DMS 273 (cell line): ENCODE results near the gene ADAMTS18.

ENCODE experiments used
- DNase-seq: peaks from one replicate; lab custom pipeline; 2025; ENCODE audit not compliant: unreplicated experiment; lab: John Stamatoyannopoulos, UW

The ADAMTS18 gene

DNA sequence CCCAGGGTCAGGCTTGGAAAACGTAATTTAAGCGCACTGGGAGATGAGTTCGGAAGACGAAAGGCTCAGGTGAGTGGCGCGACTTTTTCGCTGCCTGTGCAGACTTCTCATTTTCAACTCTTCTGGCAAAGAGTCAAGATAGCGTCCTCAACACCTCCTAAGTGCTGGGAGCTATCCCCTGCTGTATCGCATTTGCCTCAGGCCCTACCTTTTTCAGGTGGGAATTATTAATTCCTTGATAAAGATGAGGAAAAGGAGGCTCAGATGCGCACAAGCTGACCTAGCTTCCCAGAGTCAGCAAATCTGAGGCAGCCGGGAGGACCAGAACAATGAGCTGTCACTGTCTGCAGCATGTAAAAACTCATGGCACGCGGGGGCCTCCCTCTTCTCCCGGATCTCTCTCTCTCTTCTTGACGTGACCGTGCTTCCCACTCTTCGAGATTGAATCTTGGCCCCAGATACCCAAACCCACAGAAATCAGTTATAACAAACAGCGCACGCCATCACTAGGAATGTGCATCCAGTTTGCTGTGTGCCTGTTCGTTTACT, 512 bp upstream of the ADAMTS18 start:
- no peak for DNase-seq

DNA sequence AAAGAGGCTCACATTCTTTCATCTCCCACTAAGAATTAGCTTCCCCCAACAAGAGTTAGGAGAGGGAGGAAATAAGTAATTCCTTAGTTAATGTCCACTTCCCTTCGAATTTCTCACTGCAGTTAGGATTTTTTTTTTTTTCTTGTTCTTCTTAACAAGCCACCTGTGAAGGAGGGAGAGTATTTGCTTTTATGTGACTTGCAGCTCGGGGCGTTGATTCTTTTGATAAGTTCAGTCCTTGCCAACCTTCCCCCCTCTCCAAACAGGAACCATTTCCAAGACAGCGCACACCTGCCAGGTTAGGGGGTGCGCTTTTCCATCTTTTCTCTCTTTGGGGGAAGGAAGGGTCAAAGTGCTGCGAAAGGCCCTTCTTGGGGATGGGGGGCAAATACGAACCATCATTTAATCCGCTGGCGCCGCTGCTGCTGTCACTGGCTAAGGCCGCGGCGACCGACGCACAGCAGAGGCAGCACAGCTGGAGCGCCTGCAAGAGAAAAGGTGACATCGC, 758 bp downstream of the ADAMTS18 start:
- no peak for DNase-seq

DNA sequence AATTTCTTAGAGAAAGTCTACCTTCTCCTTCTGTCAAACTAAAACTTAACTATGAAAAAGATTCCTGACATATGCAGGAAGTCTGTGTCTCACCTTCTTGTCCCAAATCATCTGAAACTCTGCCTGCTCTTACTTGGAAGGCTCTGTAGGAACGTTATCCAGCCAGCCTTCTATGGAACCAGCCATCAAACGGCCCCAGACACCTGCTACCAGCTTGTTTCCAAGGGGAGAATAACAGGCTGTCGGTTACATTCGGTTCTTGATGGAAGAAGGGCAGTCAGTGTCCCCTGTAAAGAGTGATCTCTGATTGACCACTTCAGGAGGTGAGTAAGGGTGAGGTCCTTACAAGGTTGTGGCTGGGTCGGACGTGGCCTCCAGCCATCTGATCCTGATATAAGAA, 1.7 kb downstream of the ADAMTS18 start:
- DNase-seq: no peak

DNA sequence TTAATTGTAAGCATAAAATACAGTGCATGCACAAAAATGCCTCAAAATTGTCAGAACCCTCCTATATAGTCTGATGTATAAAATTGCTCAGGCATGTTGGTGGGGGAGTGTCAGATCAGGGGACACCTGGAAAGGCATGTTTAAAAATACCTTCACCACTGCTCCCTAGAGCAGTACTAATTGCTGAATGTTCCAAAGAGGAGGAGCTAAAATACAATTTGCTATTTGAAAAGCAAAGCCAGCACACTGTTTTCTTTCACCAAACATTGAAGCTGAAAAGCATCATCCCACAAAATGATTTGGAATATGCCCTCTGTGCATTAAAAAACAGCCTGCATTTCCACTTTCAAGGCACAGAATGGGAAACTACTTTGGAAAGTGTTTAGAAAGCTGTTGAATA, 2.6 kb downstream of the ADAMTS18 start:
- DNase-seq: no peak

DNA sequence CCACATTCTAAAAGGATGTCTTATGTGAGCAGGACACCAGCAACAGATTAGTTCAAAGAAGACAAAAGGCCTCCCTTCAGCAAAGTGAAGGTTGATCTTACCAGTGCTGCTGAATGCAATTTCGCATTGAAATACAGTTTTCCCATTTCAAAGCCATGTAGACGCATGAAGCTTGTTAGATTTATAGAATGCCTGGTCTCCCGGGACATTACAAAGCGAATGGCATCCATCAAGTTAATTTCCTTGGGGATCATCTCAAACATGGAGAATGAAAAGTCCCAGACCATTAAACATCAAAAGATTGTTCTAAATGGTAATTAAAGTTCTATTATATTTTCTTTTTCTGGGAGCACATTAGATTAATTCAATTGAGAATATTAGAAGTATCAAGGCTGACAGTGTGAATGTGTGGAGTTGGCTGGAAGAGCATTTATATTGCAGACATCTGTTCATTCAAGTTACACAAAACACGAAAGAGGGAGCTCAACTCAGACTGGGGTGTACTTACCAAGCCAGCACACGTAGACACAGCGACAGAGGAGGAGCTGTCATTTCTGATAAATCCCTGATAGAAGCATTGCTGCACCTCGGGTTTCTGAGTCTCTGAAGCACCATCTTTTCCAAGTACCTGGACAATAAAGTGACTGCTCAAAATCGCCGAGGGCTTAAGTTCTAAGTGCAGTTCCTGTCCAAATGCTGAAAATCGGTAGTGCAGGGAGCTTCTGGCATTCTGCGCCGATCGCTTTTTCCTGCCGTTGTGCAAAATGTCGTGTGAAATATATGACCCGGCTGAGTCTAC, 3.8 kb downstream of the ADAMTS18 start:
- DNase-seq: no peak

DNA sequence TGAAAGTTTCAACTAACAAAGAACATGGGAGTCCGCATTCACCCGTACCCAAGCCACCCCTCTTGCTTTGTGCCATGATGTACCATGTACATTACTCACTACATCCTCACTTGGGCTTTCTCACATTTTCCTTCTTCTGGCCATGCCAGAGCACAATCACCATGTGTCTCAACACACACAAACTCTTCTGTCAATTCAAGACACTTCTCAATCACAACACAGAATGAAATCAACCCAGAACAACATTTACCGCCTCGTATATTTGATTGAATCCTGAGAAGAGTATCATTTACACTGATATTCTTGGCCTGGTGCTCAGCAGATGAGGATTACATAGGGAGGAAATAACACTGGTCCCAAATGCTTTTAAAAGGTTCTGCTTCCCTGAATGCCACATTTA, 4.5 kb downstream of the ADAMTS18 start:
- no peak for DNase-seq

DNA sequence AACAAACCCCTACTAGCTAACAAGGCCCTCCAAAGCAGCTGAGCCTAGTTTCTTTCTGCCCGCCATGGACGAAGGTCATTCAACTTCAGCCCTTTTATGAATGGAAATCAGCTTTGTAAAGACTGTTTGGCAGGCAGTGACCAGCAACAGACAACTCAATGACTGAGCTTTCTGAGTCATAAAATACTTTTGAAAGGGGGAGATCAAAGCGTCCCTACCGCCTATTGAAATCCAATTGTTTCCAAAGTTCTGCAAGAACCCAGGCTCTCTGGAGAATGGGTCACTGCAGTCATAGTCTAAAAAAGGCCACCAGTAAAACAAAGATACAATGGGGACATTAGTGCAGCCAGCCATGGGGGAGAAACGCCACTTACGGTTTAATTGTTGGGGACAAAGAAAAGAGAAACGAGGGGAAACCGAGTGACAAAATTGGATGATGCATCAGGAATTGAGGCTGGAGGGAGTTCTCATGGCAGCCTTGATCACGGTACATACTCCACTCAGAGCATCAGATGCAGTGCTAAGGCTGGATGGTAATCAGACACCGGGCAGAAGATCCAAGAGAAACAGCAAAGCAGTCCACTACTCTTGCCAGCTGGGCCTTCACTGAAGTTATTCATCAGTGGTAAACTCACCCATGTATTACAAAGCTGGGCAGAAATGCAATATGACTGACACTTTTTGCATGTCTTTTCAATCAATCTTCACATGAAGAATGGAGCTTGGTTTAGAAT, 9.8 kb downstream of the ADAMTS18 start:
- DNase-seq: no peak

DNA sequence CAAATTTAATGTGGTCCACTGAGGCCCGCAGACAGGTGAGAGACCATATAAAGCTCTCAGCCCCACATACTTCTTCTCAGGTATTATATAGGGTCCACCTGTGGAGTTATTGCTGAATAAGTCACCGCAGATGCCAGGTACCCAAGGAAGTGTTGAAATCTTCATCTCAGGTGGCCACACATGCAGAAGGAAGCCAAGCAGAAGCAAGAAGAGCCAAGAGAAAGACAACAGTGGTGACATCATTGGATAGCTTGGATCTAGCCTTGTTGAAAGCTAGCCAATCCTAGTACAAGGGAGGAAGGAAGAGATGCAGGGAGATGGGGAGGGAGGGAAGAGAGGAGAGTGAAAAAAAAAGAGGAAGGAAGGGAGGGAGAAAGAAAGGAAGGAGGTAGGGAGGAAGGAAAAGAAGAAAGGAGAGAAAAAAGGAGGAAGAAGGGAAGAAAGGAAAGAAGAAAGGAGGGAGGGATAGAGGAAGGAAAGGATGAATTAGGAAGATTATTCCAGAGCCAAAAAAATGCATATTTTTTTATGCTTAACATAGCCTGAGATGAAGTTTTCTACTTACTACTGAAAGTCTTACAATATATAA, 12.5 kb downstream of the ADAMTS18 start:
- DNase-seq: no peak

DNA sequence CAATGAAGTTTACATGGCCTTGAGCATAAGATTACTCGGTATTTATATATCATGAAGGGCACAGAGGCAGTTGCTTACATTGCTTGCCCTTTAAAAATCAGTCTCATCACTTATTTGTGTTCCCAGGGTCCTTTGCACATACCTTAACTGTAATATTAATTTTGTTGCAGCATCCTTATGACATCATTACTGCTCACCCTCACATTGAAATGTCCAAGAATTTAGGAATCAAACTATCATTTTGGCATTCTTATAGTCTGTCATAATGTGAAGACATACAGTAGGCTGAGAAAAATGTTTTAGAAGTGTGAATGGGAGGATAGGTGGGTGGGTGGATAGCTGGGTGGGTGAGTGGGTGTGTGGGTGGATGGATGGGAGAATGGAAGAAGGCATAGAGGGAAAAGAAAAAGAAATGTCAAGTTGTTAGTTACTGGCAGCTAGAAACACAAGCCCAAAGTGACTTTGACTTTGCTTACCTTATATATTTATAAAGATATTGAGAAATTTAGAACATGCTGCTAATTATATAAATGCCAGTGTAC, 17.8 kb downstream of the ADAMTS18 start:
- no peak for DNase-seq

DNA sequence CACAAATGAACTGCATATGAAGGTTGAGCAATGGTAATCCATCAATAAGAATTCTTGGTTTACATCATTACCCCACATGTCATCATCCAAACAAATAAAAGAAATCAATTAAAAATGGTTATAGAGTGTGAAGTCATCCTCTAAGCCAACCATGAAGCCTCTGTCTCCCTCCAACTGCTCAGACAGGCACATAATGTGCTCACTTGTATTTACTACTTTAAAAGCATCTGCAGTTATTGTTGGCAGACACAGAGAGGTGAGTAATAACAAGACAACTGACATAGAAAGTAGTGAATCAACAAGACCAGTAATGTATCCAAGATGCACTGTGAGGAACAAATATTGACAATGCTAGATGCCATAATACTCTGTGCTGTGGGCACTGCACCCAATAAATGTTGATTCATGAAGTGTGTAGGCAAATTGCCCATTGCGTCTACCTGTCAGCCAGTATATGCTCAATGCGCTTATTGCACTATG, 20.0 kb downstream of the ADAMTS18 start:
- DNase-seq: no peak

DNA sequence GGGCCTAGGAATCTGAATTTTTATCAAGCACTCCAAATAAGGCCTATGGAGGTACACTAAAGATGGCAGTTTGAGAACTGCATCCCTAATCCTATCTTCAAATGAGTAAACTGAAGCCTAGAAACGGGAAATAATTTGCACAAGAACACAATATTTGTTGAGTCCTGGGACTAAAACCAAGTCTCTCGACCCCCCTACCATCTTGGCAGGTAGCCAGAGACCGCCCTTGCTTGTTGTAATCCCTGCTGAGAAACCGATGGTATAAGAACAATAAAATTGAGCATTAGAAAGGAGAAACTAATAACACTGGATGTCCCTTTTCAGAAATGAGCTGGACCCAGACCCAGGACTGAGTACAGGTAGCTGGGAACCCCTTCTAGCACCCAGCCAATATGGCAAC, 24.4 kb downstream of the ADAMTS18 start:
- DNase-seq: no peak

DNA sequence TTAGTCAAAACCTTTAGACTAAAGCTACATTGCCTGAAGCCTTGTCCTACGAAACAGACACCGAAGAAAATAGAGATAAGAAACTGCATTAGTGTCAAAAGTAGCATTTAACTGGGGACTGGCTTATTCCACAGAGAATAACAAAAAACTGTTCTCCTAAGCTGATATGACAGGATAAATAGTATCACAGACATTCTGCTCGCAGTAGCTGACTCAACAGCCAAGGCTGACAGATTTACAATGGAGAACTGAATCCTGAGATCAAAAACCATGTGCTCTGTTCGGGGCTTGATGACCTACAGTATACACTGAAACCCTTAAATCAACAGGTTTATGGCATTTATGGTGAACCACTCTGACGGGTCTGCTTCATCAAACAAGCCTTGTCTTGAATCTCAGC, 25.5 kb downstream of the ADAMTS18 start:
- DNase-seq: no peak

DNA sequence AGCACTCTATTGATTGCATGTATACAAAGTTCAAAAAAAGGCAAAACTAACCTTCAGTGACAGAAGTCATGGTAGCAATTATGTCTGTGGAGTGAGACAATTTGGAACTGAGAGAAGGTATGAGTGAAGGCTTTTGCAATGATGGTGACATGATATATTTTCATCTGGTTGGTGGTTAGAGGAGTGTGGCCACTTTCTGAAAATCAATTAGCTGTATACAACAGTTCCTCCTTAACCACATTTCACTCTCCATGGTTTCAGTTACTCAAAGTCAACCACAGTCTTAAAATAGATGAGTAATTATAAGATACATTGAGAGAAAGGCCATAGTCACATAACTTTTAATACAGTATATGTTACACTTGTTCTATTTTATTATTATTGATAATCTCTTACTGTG, 26.2 kb downstream of the ADAMTS18 start:
- DNase-seq: no peak

DNA sequence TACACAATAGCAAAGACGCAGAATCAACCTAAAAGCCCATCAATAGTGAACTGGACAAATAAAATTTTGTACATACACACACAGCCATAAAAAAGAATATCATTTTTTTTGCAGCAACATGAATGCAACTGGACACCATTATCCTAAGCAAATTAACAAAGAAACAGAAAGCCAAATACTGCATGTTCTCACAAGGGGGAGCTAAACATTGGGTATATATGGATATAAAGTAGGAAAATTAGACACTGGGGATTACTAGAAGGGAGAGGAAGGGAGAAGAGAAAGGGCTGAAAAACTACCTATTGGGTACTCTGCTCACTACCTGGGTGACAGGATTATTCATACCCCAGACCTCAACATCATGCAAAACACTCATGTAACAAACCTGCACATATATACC, 28.2 kb downstream of the ADAMTS18 start:
- peak; percentile 16 for DNase-seq

DNA sequence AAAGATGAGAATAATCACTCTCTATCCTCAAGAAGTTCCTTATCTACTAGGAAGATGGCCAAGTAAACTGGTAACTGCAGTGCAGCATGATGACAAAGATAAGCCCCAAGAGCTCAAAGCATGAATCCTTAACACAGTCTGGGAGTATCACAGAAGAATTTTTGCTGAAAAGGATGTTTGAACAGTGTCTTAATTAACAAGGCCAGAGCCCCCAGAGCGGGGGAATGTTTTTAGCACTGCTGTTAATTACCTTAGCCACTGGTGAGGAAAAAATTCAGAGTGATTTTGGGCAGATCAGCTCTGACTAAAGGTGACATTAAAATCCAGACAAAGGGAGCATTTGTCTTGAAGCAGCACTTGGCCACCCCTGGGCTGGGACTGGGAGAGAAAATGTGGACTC, 30.1 kb downstream of the ADAMTS18 start:
- no peak for DNase-seq

DNA sequence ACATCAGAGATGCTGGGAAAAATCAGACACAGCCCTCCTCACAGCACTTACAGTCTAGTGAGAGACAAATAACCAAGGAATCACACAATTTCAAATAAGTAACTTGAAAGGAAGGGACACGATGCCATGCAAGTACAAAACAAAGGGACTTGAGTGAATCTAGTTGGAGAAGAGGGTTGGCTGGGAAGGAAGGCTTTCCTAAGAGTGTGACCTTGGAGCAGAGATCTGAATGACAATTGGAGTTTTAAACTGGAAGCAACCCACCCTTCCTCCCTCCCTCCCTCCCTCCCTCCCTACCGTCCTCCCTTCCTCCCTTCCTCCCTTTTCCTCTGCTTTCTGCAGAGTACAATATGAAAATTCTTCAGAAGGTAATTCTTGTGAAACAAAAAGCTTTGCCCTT, 31.1 kb downstream of the ADAMTS18 start:
- no peak for DNase-seq

DNA sequence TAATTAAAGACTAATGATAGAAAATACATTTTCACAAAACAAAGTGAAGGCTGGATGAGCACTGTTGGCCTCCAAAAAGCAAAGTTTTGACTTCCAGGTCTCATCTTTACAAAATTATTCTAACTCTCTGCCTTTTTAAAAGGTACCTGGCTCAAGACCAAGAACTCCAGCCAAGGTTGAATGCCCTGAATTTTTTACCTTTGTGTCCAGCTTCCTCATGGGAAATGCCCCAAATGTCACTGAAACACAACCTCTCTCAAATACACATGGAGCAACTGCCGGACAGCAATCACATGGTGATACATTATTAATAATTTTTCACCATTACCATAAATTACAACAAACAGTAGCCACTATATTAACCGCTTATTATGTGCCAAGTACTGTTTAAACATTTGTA, 32.2 kb downstream of the ADAMTS18 start:
- DNase-seq: no peak

DNA sequence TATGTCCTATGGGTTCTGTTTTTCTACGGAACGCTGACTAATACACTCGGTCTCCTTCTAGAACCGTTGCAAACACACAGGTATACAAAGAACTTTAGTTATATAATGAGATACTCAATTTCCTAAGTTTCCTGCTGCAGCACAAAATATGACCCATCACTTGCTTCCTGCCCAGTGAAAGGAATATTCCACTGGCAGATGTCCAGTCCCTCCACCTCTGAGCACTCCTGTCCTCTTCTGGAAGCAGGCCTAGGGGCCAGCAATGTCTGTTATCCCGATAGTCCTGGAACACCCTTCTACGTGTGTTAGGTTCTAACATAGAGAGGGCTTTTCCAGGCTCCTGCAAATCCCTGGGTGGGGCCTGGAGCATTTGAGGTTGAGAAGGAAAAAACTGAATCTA, 32.7 kb downstream of the ADAMTS18 start:
- no peak for DNase-seq

DNA sequence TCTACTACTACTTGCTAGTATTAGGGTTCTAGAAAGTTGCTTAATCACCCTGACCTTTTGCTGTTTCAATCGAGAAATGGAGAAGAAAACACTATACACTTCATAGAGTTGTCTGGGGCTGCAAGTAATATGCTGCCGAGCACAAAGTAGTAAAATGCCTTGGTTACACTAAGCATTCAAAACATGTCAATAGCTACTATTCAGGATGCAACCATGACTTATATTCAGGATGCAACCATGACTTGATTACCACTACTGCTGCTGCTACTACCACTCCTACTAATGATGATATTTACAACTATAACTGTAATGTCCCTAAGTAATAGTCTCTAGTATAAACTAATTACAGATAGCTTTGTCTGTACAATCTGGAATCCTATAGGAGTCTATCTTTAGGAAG, 35.3 kb downstream of the ADAMTS18 start:
- no peak for DNase-seq

DNA sequence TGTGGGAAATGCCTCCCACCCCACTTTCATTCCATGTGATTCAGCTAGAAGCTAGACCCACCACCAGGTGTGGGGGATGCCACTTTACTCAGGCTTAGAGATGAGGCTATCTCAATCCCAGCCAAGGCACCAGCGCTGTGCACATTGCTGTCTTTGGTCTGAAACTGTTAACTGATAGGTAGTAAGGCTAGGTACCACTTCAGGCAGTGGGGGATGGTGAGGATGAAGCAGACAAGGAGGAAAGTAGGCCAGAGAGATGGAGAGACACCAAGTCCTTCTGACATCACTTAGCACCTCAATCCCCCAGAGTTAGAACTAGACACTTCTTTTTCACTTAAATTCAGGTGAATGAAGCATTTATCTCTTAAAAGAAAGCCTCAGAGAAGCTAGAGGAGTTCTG, 35.8 kb downstream of the ADAMTS18 start:
- DNase-seq: no peak

DNA sequence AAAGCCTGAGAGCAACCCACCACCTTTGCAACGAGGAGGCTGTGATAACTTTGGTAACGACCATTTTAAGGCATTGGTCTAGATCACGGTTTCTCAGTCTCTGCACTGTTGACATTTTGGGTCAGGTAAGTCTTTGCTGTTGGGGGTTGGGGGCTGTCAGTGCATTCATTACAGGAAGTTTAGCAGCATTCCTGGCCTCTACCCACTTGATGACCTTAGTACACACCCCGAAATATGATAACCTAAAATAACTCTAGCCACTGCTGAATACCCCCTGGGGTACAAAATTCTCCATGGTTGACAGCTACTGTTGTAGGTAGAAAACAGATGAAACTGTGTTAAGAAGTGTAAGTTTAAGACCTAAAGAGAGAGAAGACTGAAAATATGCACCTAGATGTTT, 36.3 kb downstream of the ADAMTS18 start:
- no peak for DNase-seq
